Pancreas (tissue), 10 donors: ENCODE data around the gene ZBTB7B. TPM values are rescaled to one million over a fixed set of nuclear protein-coding genes. Genes with fewer than 3 reads are reported as not detected.

Source experiments
- ATAC-seq, 4 donors: fragments of 200-7000 bp; cut with Tn5 transposase; one replicate each; pipeline versions ENCODE4 v1.8.0 to v1.9.1; 2020; ENCODE audit warnings: mild to moderate bottlenecking in 4 of 4, moderate library complexity in 4 of 4
- DNase-seq, 6 donors: peaks; one replicate each; pipeline ENCODE4 v3.0.0-alpha.2; 2020
- FAIRE-seq: peaks from 2 replicates; lab custom pipeline; 2012; peaks lifted over from hg19 to GRCh38; lab: Jason Lieb, UNC
- H3K27ac ChIP-seq, 4 donors: fragments of 200-600 bp; sonication (generic); 1 replicate in 3 of 4; 2 replicates in 1 of 4; pipeline versions ENCODE4 v1.5.0 to v1.8.0; 2020
- H3K27me3 ChIP-seq, 4 donors: fragments of 200-600 bp; one replicate each; pipeline ENCODE4 v1.8.0; 2021
- H3K36me3 ChIP-seq, 3 donors: fragments of 200-600 bp; sonication (generic) in 1 of 3; one replicate each; pipeline versions ENCODE4 v1.5.0 to v1.8.0; 2020 to 2021
- H3K4me1 ChIP-seq, 3 donors: fragments of 200-600 bp; one replicate each; pipeline ENCODE4 v1.8.0; 2021
- H3K4me3 ChIP-seq, 4 donors: fragments of 200-600 bp; sonication (generic) in 2 of 4; one replicate each; pipeline versions ENCODE4 v1.5.0 to v1.8.0; 2020 to 2021
- H3K9me3 ChIP-seq, 4 donors: fragments of 200-600 bp; one replicate each; pipeline ENCODE4 v1.8.0; 2021
- CTCF ChIP-seq, 4 donors: fragments of 200-600 bp; sonication (generic) in 3 of 4; IDR thresholded peaks; one replicate each; pipeline versions ENCODE4 v1.5.0 to v1.8.0; 2021; ENCODE audit warnings: antibody characterized with exemption in 4 of 4
- WGBS, 2 donors: extraction: QIAGEN DNeasy Blood & Tissue Kit; methylation state at CpG; one replicate each; pipeline ENCODE4 v1.1.7; 2013; 5-methylcytosine and 5-hydroxymethylcytosine counted together
- intact Hi-C, 3 donors: fragments of 100-400 bp; cut with DNase I; formaldehyde crosslinking; loops; one replicate each; pipeline versions ENCODE4 v1.11.1 to v1.14.2; 2022
- polyA plus RNA-seq, 2 donors: library from polyadenylated mRNA; stranded (reverse); fragments of 200-250 nt; gene quantifications; one replicate each; pipeline ENCODE4 v1.2.3, GENCODE V29; 2013
- total RNA-seq, 6 donors: library from RNA; stranded (reverse); fragmentation: NEBNext Ultra II Directional in 4 of 6; extraction: Animal tissue kit (Norgen Biotek cat#: 25700) in 4 of 6; gene quantifications; one replicate each; pipeline versions ENCODE4 v1.2.1 to v1.2.4, GENCODE V29; 2021 to 2023
- donor health status: healthy with polysubstance abuse.
- donor health status: DM: no; HTN: no; CAD: no; lungs with moderate emphysema.
- donor health status: DM: no; HTN: no; CAD: no.
- donor health status: control.
- donor health status: control.
- donor health status: Bipolar disorder and iron deficiency.
- donor health status: DM: yes; HTN: yes; CAD: no.
- donor health status: DM: no; HTN: no; CAD: no.
- donor health status: DM: no; HTN: no; CAD: no.
- donor health status: DM: yes; HTN: yes; CAD: no.

ZBTB7B gene
- total and polyA plus RNA-seq, 8 donors, result 19.8 to 38.4 (median 34.4) TPM

GRCh38 chr1:155034318-155035208 lies 32.0 kb downstream of the ZBTB7B start:
- Histone ChIP-seq H3K4me1 (no peaks in the 10 kb centered on the region), H3K36me3 (no peaks in the 10 kb centered on the region), H3K9me3 (no peaks in the 10 kb centered on the region), H3K27ac (no peak overlapping the region), H3K4me3 (no peak overlapping the region), H3K27me3 (no peaks in the 10 kb centered on the region)
- DNase-seq (no peak), FAIRE-seq (no peak), ATAC-seq (no peak)
- 75 to 83% methylated on average over 20 of the region's 20 CpGs for WGBS, 2 donors
- TF ChIP-seq CTCF (IDR thresholded peaks at IDR 0.05), result no peak
- intact Hi-C loops, result no loop called here

DNA sequence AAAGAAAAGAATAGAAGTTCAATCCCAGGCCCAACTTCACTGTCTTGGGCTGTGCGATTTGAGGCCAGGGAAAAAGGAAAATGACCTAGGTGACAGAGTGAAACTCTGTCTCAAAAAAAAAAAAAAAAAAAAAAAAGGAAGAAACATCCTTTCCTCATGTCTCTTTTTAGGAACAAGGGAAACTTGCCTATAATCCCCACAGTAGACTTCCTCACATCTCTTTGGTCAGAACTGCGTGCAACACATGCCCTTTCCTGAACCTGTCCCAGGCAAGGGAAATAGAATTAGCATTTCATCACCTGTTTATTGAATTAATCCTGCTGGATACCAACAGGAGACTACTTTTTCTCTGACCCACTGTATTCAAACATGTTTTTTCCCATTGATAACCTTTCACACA lies 33.3 kb downstream of the ZBTB7B start:
- Histone ChIP-seq H3K4me1 (no peaks in the 10 kb centered on the region), H3K27me3 (no peaks in the 10 kb centered on the region), H3K9me3 (no peaks in the 10 kb centered on the region), H3K27ac (no peak overlapping the region), H3K36me3 (no peaks in the 10 kb centered on the region), H3K4me3 (no peak overlapping the region)
- WGBS, 2 donors, result 88 to 91% methylated on average over 2 of the region's 2 CpGs
- intact Hi-C loops, result no loop called here
- TF ChIP-seq CTCF (IDR thresholded peaks at IDR 0.05), result no peak
- DNase-seq (no peak), ATAC-seq (no peak), FAIRE-seq (no peak)

DNA sequence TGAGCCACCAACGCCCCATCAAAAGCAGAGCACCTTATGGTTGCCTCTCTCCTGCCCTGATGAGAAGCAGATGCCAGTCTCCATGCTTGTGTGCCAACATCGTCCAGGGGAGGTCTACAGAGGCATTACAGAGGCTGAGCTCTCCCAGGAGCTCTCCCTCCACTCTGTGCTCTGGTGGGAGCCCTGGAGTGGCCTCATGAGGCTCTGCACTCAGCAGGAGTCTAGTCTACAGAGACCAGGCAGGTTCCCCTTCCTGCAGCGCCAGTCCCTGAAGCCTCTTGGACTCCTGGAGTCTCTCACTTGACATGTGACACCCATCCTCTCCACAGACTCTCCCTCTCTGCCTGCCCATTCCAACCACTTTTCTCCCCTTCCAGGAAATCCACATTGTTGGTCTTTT lies 34.4 kb downstream of the ZBTB7B start:
- no peak for FAIRE-seq
- WGBS, 2 donors, result 81 to 92% methylated on average over 3 of the region's 3 CpGs
- H3K4me1 ChIP-seq, result no peaks in the 10 kb centered on the region
- TF ChIP-seq CTCF (IDR thresholded peaks at IDR 0.05), result no peak
- no peak overlapping the region for H3K27ac ChIP-seq
- H3K9me3 ChIP-seq, result no peaks in the 10 kb centered on the region
- H3K4me3 ChIP-seq, result no peak overlapping the region
- no peak for ATAC-seq
- no peaks in the 10 kb centered on the region for H3K27me3 ChIP-seq
- H3K36me3 ChIP-seq, result no peaks in the 10 kb centered on the region
- intact Hi-C loops, result no loop called here
- no peak for DNase-seq

GRCh38 chr1:155037851-155038441 lies 35.3 kb downstream of the ZBTB7B start:
- whole genome bisulfite sequencing, 2 donors, result 72 to 85% methylated on average over 6 of the region's 6 CpGs

More at GRCh38 chr1:155037851-155038441, 35.3 kb downstream of the ZBTB7B start:
- ATAC-seq (no peak), DNase-seq (no peak), FAIRE-seq (no peak)
- H3K4me3 ChIP-seq, result no peak overlapping the region
- intact Hi-C loops, result no loop called here
- no peaks in the 10 kb centered on the region for H3K27me3 ChIP-seq
- no peaks in the 10 kb centered on the region for H3K9me3 ChIP-seq
- no peak overlapping the region for H3K27ac ChIP-seq
- no peaks in the 10 kb centered on the region for H3K36me3 ChIP-seq
- H3K4me1 ChIP-seq, result no peaks in the 10 kb centered on the region
- no peak for TF ChIP-seq CTCF (IDR thresholded peaks at IDR 0.05)
